Measurements from ENCODE around the gene AFF1.

DNA sequence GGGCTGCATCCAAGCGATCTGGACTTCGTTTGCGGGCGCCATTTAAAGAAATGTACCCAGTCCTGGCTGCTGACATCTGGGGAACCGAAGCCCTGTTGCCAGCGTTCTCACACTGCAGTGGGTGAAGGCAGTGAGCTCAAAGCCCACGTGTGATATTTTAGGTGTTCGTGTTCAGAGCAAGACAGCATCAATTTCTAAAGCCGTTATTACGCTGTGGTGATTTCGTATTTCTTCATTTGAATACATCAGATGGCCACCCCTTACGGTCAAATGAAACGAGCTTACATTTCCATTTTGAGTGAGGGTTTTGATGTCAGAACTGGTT, 42.2 kb upstream of the AFF1 start:
- TF ChIP-seq, protein P1, sequence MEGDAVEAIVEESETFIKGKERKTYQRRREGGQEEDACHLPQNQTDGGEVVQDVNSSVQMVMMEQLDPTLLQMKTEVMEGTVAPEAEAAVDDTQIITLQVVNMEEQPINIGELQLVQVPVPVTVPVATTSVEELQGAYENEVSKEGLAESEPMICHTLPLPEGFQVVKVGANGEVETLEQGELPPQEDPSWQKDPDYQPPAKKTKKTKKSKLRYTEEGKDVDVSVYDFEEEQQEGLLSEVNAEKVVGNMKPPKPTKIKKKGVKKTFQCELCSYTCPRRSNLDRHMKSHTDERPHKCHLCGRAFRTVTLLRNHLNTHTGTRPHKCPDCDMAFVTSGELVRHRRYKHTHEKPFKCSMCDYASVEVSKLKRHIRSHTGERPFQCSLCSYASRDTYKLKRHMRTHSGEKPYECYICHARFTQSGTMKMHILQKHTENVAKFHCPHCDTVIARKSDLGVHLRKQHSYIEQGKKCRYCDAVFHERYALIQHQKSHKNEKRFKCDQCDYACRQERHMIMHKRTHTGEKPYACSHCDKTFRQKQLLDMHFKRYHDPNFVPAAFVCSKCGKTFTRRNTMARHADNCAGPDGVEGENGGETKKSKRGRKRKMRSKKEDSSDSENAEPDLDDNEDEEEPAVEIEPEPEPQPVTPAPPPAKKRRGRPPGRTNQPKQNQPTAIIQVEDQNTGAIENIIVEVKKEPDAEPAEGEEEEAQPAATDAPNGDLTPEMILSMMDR (IDR thresholded peaks at IDR 0.05), result no peak
- TF ChIP-seq POLR2A (IDR thresholded peaks at IDR 0.05), result no peak

All from uterus (tissue), 2 donors.